K562 (cell line): Measurements from ENCODE around the gene MYH9. TPM values are rescaled to one million over a fixed set of nuclear protein-coding genes. Genes with fewer than 3 reads are reported as not detected.
"Not testable (repeated sequence)": the region's sequence is repeated elsewhere in the genome, so short reads cannot be mapped to it uniquely, and the experiment has no call there.

Experiments
- ATAC-seq: fragments of 200-7000 bp; cut with Tn5 transposase; 3 replicates; pipeline ENCODE4 v1.9.1; 2020; ENCODE audit warnings: moderate library complexity
- BruUV-seq: library from RNA; stranded (reverse); fragments of 400-500 nt; replicated peaks from 2 replicates; lab custom pipeline; 2021; lab: Mats Ljungman, UMichigan
- CTCF ChIA-PET: fragments of 300-600 bp; formaldehyde crosslinking; extraction: SDS; loops from one replicate; lab custom pipeline; 2021; ENCODE audit warnings: low intra/inter-chr PET ratio; lab: Yijun Ruan, JAX
- POLR2A ChIA-PET: fragments of 300-600, 350-650 bp; sonication (Branson Sonifier 250); formaldehyde crosslinking; extraction: SDS; loops from one replicate; lab custom pipeline; 2021; ENCODE audit warnings: antibody characterized with exemption, inconsistent platforms; lab: Yijun Ruan, JAX
- DNase-seq, 4 experiments: peaks; one replicate each; pipeline versions ENCODE4 v3.0.0 to v3.0.0-alpha.2; 2011 to 2018; ENCODE audit warnings: low spot score in 3 of 4, mixed read lengths in 3 of 4; ENCODE audit errors: extremely low read depth in 1 of 4
- FAIRE-seq: peaks from 2 replicates; lab custom pipeline; 2011; peaks lifted over from hg19 to GRCh38; lab: Jason Lieb, UNC
- H2AFZ ChIP-seq: 2 replicates; pipeline ENCODE4 v1.6.0; 2011; ENCODE audit warnings: low read depth, low read length, control low read depth, inconsistent platforms
- H3K27ac ChIP-seq: fragments of 200-600 bp; 3 replicates; pipeline ENCODE4 v1.8.0; 2011; ENCODE audit warnings: low read depth, mild to moderate bottlenecking, control low read depth, inconsistent platforms, low read length, moderate library complexity, mixed read lengths; ENCODE audit errors: extremely low read depth
- H3K27me3 ChIP-seq, 2 experiments: fragments of 300-600 bp in 1 of 2; 2 replicates in 1 of 2; 3 replicates in 1 of 2; pipeline versions ENCODE4 v1.6.0 to v1.8.0; 2011; ENCODE audit warnings: inconsistent platforms in 2 of 2, low read length in 2 of 2, mild to moderate bottlenecking in 1 of 2, mixed read lengths in 1 of 2, moderate library complexity in 1 of 2; ENCODE audit not compliant: control insufficient read depth in 2 of 2, insufficient read depth in 2 of 2
- H3K36me3 ChIP-seq: fragments of 300-600 bp; 3 replicates; pipeline ENCODE4 v1.8.0; 2011; ENCODE audit warnings: mild to moderate bottlenecking, low read length, inconsistent platforms; ENCODE audit not compliant: control insufficient read depth, insufficient read depth
- H3K4me1 ChIP-seq, 2 experiments: fragments of 200-600 bp in 1 of 2; replicated peaks in 1 of 2; 2 replicates in 1 of 2; 3 replicates in 1 of 2; pipeline versions ENCODE4 v1.5.1 to v1.8.0; 2011; ENCODE audit warnings: inconsistent platforms in 2 of 2, low read length in 2 of 2, mild to moderate bottlenecking in 1 of 2, mixed read lengths in 1 of 2, moderate library complexity in 1 of 2; ENCODE audit not compliant: control insufficient read depth in 2 of 2, insufficient read depth in 2 of 2
- H3K4me2 ChIP-seq: 2 replicates; pipeline ENCODE4 v1.6.1; 2011; ENCODE audit warnings: low read length, control low read depth, inconsistent platforms, mixed read lengths; ENCODE audit not compliant: insufficient read depth
- H3K4me3 ChIP-seq: fragments of 200-600 bp; sonication (generic), shearing (Covaris generic); 2 replicates; pipeline ENCODE4 v1.5.1; 2016; ENCODE audit warnings: control low read depth, inconsistent platforms
- H3K79me2 ChIP-seq: fragments of 200-600 bp; 3 replicates; pipeline ENCODE4 v1.8.0; 2011; ENCODE audit warnings: low read length, inconsistent platforms; ENCODE audit not compliant: control insufficient read depth, insufficient read depth
- H3K9ac ChIP-seq, 2 experiments: 2 replicates each; pipeline versions ENCODE4 v1.6.0 to v1.6.1; 2011; ENCODE audit warnings: low read depth in 2 of 2, low read length in 2 of 2, control low read depth in 1 of 2, inconsistent platforms in 1 of 2, mild to moderate bottlenecking in 1 of 2, mixed read lengths in 1 of 2; ENCODE audit not compliant: insufficient read depth in 1 of 2
- H3K9me1 ChIP-seq: one replicate; pipeline ENCODE4 v1.6.0; 2011; ENCODE audit warnings: inconsistent platforms, mild to moderate bottlenecking, low read length, moderate library complexity; ENCODE audit not compliant: control insufficient read depth, insufficient read depth
- H3K9me3 ChIP-seq: replicated peaks from 2 replicates; pipeline ENCODE4 v1.5.1; 2011; ENCODE audit warnings: low read depth, low read length, inconsistent platforms; ENCODE audit not compliant: control insufficient read depth, insufficient read depth
- H4K20me1 ChIP-seq: replicated peaks from 2 replicates; pipeline ENCODE4 v1.6.1; 2011; ENCODE audit warnings: low read length, inconsistent platforms, mixed read lengths; ENCODE audit not compliant: control insufficient read depth, insufficient read depth
- CTCF ChIP-seq, 3 experiments: IDR thresholded peaks in 2 of 3; conservative IDR thresholded peaks in 1 of 3; 2 replicates each; pipeline ENCODE4 v1.5.1; 2011 to 2012; ENCODE audit warnings: low read length in 3 of 3, mild to moderate bottlenecking in 3 of 3, control low read depth in 2 of 3, improper control_type of control experiment in 1 of 3, inconsistent platforms in 1 of 3, low read depth in 1 of 3, mixed read lengths in 1 of 3, moderate library complexity in 1 of 3; ENCODE audit not compliant: insufficient read depth in 2 of 3
- RAD21 ChIP-seq, 2 experiments: fragments of 250-450 bp in 1 of 2; fragments of 450-650 bp in 1 of 2; sonication (Bioruptor Pico) in 1 of 2; formaldehyde crosslinking in 1 of 2; IDR thresholded peaks in 1 of 2; conservative IDR thresholded peaks in 1 of 2; 2 replicates each; pipeline versions ENCODE4 v1.4.0 to v1.8.0; 2020 to 2022; ENCODE audit warnings: mild to moderate bottlenecking in 2 of 2, moderate library complexity in 1 of 2
- whole genome bisulfite sequencing: fragments of 100-300 bp; shearing (Covaris generic); methylation state at CpG from one replicate; pipeline ENCODE4 v1.1.6; 2016; ENCODE audit warnings: low coverage, mixed read lengths; ENCODE audit not compliant: insufficient coverage; ENCODE audit errors: missing lambda C conversion rate; 5-methylcytosine and 5-hydroxymethylcytosine counted together
- in situ Hi-C: fragments of 300-500 bp; cut with MboI; formaldehyde crosslinking; loops from 4 replicates; pipeline ENCODE4 v1.15.0; 2018; ENCODE audit warnings: inconsistent platforms, mixed read lengths
- intact Hi-C: fragments of 100-400 bp; cut with micrococcal nuclease; formaldehyde crosslinking; loops from 2 replicates; pipeline ENCODE4 v1.14.2; 2022
- polyA plus RNA-seq, 8 experiments: library from polyadenylated mRNA; depleted of rRNA in 4 of 8; stranded (reverse) in 5 of 8; unstranded in 3 of 8; fragments of >200 nt; fragmentation: Nextera tagmentation in 2 of 8; fragmentation: Illumina TruSeq in 1 of 8; extraction: Ambion mirVana in 2 of 8; extraction: Trizol in 1 of 8; gene quantifications; 2 replicates each; pipeline versions ENCODE4 v1.2.1 to v1.2.3, GENCODE V29; 2011 to 2014; ENCODE audit warnings: inconsistent platforms in 1 of 8, missing spikeins in 1 of 8
- total RNA-seq, 7 experiments: library from RNA; depleted of rRNA in 6 of 7; stranded (reverse); fragments of >200 nt in 6 of 7; fragmentation: Illumina TruSeq in 2 of 7; extraction: Trizol in 2 of 7; gene quantifications; 2 replicates each; pipeline versions ENCODE4 v1.2.1 to v1.2.3, GENCODE V29; 2011 to 2021; ENCODE audit warnings: low replicate concordance in 1 of 7

Gene MYH9
- total and polyA plus RNA-seq, 9 of the 15 experiments (the other 6 are each of a cell fraction or from before 2014, with no cell fraction given): 0.71 to 111 (median 24.6) TPM

- H3K9me3 ChIP-seq, H3K9ac ChIP-seq, H2AFZ ChIP-seq, H3K79me2 ChIP-seq, H3K27me3 ChIP-seq, H3K27ac ChIP-seq, intact Hi-C loops, in situ Hi-C loops, H3K4me2 ChIP-seq, H4K20me1 ChIP-seq, POLR2A ChIA-PET, BruUV-seq, H3K4me3 ChIP-seq, H3K9me1 ChIP-seq, CTCF ChIA-PET: not testable (repeated sequence)
- peaks cover 25% of the 10 kb centered on the region; the same call in 1 of the 3 replicates for H3K36me3 ChIP-seq
- peak; percentile 70 for FAIRE-seq
- 57% methylated on average over 6 of the region's 7 CpGs for WGBS
- peak in 1 of 4 experiments; percentile 41 for DNase-seq
- H3K4me1 ChIP-seq: peaks cover 5 to 14% of the 10 kb centered on the region in 2 experiments; a peak in 4 of 5 replicates
- peak; percentile 53; the same call in 2 of the 3 replicates for ATAC-seq
- TF ChIP-seq CTCF (IDR thresholded peaks at IDR 0.05 in 2 of 3, conservative IDR thresholded peaks at IDR 0.05 in 1 of 3; ENCODE audit: insufficient read depth in 2 of 3, low read depth in 1 of 3, low read length in 3 of 3) (peak in 1 of 3 experiments; percentile 5; a peak in 1 of 6 replicates), RAD21 (CRISPR knock-in tag; conservative IDR thresholded peaks at IDR 0.05 in 1 of 2, IDR thresholded peaks at IDR 0.05 in 1 of 2) (peak in 1 of 2 experiments; percentile 16; a peak in 1 of 4 replicates)
Observed at GRCh38 chr22:36263886-36264664, 123.7 kb downstream of the MYH9 start.

- CTCF ChIA-PET, H3K9me3 ChIP-seq, POLR2A ChIA-PET, ATAC-seq, H3K27ac ChIP-seq, H3K4me2 ChIP-seq, H4K20me1 ChIP-seq, intact Hi-C loops, BruUV-seq, DNase-seq, H3K27me3 ChIP-seq, H3K9ac ChIP-seq, H3K9me1 ChIP-seq, H2AFZ ChIP-seq, H3K4me3 ChIP-seq, H3K79me2 ChIP-seq, in situ Hi-C loops: not testable (repeated sequence)
- FAIRE-seq: peak; percentile 67
- Histone ChIP-seq H3K4me1 (peaks cover 13 to 22% of the 10 kb centered on the region in 2 experiments; a peak in 4 of 5 replicates), H3K36me3 (peaks cover 25% of the 10 kb centered on the region; the same call in 1 of the 3 replicates)
- 36% methylated on average over 5 of the region's 5 CpGs for WGBS
Observed at GRCh38 chr22:36263216-36263673, 124.5 kb downstream of the MYH9 start.

GRCh38 chr22:36262307-36262706 lies 125.5 kb downstream of the MYH9 start:
- DNase-seq, H4K20me1 ChIP-seq, H3K4me2 ChIP-seq, ATAC-seq, H3K27ac ChIP-seq, BruUV-seq, H3K9ac ChIP-seq, H3K9me3 ChIP-seq, H3K79me2 ChIP-seq, CTCF ChIA-PET, H2AFZ ChIP-seq, POLR2A ChIA-PET, H3K4me3 ChIP-seq, FAIRE-seq, H3K27me3 ChIP-seq, H3K9me1 ChIP-seq, intact Hi-C loops, in situ Hi-C loops: not testable (repeated sequence)
- 80% methylated on average over 3 of the region's 3 CpGs for WGBS
- H3K36me3 ChIP-seq: peaks cover 30% of the 10 kb centered on the region; the same call in 1 of the 3 replicates
- peaks cover 22 to 28% of the 10 kb centered on the region in 2 experiments for H3K4me1 ChIP-seq
